CD14-positive monocyte (primary cell): ENCODE results near the gene CARD8. TPM values are rescaled to one million over a fixed set of nuclear protein-coding genes. Genes with fewer than 3 reads are reported as not detected.

Experiments
- DNase-seq, 3 donors: peaks; one replicate each; pipeline ENCODE4 v3.0.0-alpha.2; 2011 to 2022
- H2AFZ ChIP-seq: 2 replicates; pipeline ENCODE4 v1.6.0; 2012; ENCODE audit warnings: mild to moderate bottlenecking, low read depth, low read length, inconsistent platforms; ENCODE audit not compliant: insufficient read depth, poor library complexity, severe bottlenecking
- H3K27ac ChIP-seq, 2 donors: 1 replicate in 1 of 2; 2 replicates in 1 of 2; pipeline ENCODE4 v1.5.1; 2012 to 2013; ENCODE audit warnings: low read length in 2 of 2, control low read depth in 1 of 2, inconsistent platforms in 1 of 2, low read depth in 1 of 2, mild to moderate bottlenecking in 1 of 2
- H3K27me3 ChIP-seq, 2 donors: one replicate each; pipeline versions ENCODE4 v1.6.0 to v1.6.1; 2011 to 2013; ENCODE audit warnings: low read length in 2 of 2; ENCODE audit not compliant: control insufficient read depth in 2 of 2, insufficient read depth in 2 of 2
- H3K36me3 ChIP-seq, 2 donors: replicated peaks in 1 of 2; 1 replicate in 1 of 2; 2 replicates in 1 of 2; pipeline versions ENCODE4 v1.5.1 to v1.6.1; 2012 to 2013; ENCODE audit warnings: low read length in 2 of 2, control low read depth in 1 of 2, inconsistent platforms in 1 of 2, mild to moderate bottlenecking in 1 of 2; ENCODE audit not compliant: insufficient read depth in 2 of 2, control insufficient read depth in 1 of 2
- H3K4me1 ChIP-seq, 2 donors: 1 replicate in 1 of 2; 2 replicates in 1 of 2; pipeline versions ENCODE4 v1.5.1 to v1.6.1; 2012 to 2013; ENCODE audit warnings: low read length in 2 of 2, control low read depth in 1 of 2, inconsistent platforms in 1 of 2, mild to moderate bottlenecking in 1 of 2, moderate library complexity in 1 of 2; ENCODE audit not compliant: insufficient read depth in 2 of 2, control insufficient read depth in 1 of 2
- H3K4me2 ChIP-seq: replicated peaks from 2 replicates; pipeline ENCODE3; 2012; ENCODE audit warnings: low read length, moderate library complexity, mild to moderate bottlenecking; ENCODE audit not compliant: poor library complexity, severe bottlenecking; ENCODE audit errors: extremely low read depth
- H3K4me3 ChIP-seq, 3 experiments: fragments of 200-600 bp in 1 of 3; sonication (generic) in 1 of 3; replicated peaks in 1 of 3; 1 replicate in 2 of 3; 2 replicates in 1 of 3; pipeline ENCODE4 v1.5.1; 2011 to 2013; ENCODE audit warnings: low read length in 3 of 3, mild to moderate bottlenecking in 3 of 3, control low read depth in 2 of 3, low read depth in 2 of 3, inconsistent platforms in 1 of 3, moderate library complexity in 1 of 3
- H3K79me2 ChIP-seq: 2 replicates; pipeline ENCODE4 v1.6.0; 2012; ENCODE audit warnings: mild to moderate bottlenecking, control low read depth, inconsistent platforms, low read length, moderate library complexity; ENCODE audit not compliant: insufficient read depth
- H3K9ac ChIP-seq: 2 replicates; pipeline ENCODE4 v1.6.0; 2017; ENCODE audit warnings: low read length, mild to moderate bottlenecking; ENCODE audit not compliant: insufficient read depth, poor library complexity, severe bottlenecking
- H3K9me3 ChIP-seq, 2 donors: replicated peaks in 1 of 2; 1 replicate in 1 of 2; 2 replicates in 1 of 2; pipeline versions ENCODE4 v1.5.1 to v1.6.1; 2012 to 2013; ENCODE audit warnings: low read length in 2 of 2, control low read depth in 1 of 2; ENCODE audit not compliant: control insufficient read depth in 1 of 2, insufficient read depth in 1 of 2
- H4K20me1 ChIP-seq: 2 replicates; pipeline ENCODE4 v1.6.0; 2012; ENCODE audit warnings: mild to moderate bottlenecking, low read length, control low read depth, moderate library complexity; ENCODE audit not compliant: insufficient read depth
- H3K27ac Mint-ChIP-seq, 7 donors: one replicate each; pipeline ENCODE4 v1.8.0; 2020; ENCODE audit warnings: mild to moderate bottlenecking in 7 of 7, mixed read lengths in 7 of 7, moderate library complexity in 6 of 7, inconsistent platforms in 2 of 7
- H3K27me3 Mint-ChIP-seq, 3 donors: one replicate each; pipeline ENCODE4 v1.8.0; 2021 to 2022; ENCODE audit warnings: low read depth in 3 of 3, mild to moderate bottlenecking in 3 of 3, mixed read lengths in 3 of 3, moderate library complexity in 3 of 3, inconsistent platforms in 1 of 3
- H3K36me3 Mint-ChIP-seq, 2 donors: one replicate each; pipeline ENCODE4 v1.8.0; 2020; ENCODE audit warnings: mixed read lengths in 2 of 2, inconsistent platforms in 1 of 2, mild to moderate bottlenecking in 1 of 2
- H3K4me1 Mint-ChIP-seq: one replicate; pipeline ENCODE4 v1.8.0; 2020; ENCODE audit warnings: mild to moderate bottlenecking, mixed read lengths
- H3K4me3 Mint-ChIP-seq, 2 donors: one replicate each; pipeline ENCODE4 v1.8.0; 2020; ENCODE audit warnings: mild to moderate bottlenecking in 2 of 2, mixed read lengths in 2 of 2, moderate library complexity in 1 of 2
- H3K9me3 Mint-ChIP-seq, 7 donors: one replicate each; pipeline ENCODE4 v1.8.0; 2020 to 2022; ENCODE audit warnings: mixed read lengths in 7 of 7, mild to moderate bottlenecking in 6 of 7, moderate library complexity in 6 of 7, inconsistent platforms in 2 of 7
- CTCF ChIP-seq: fragments of 200-600 bp; IDR thresholded peaks from one replicate; pipeline ENCODE4 v1.8.0; 2022; ENCODE audit warnings: antibody characterized with exemption, mild to moderate bottlenecking
- WGBS: methylation state at CpG from one replicate; pipeline ENCODE4 v1.1.5; 2013; ENCODE audit warnings: missing lambda C conversion rate; ENCODE audit not compliant: insufficient coverage; 5-methylcytosine and 5-hydroxymethylcytosine counted together
- intact Hi-C, 2 donors: fragments of 100-400 bp; cut with micrococcal nuclease; formaldehyde crosslinking; loops; one replicate each; pipeline versions ENCODE4 v1.15.0 to v1.15.1; 2023
- polyA plus RNA-seq, 3 donors: library from polyadenylated mRNA; depleted of rRNA in 1 of 3; unstranded in 2 of 3; stranded (reverse) in 1 of 3; fragments of 300-500 nt in 2 of 3; fragments of >200 nt in 1 of 3; fragmentation: Illumina TruSeq in 2 of 3; gene quantifications; 1 replicate in 2 of 3; 2 replicates in 1 of 3; pipeline ENCODE4 v1.2.3, GENCODE V29; 2012 to 2021

The CARD8 gene
- polyA plus RNA-seq, 3 donors = 76.4 to 122 (median 90.9) TPM

GRCh38 chr19:48254529-48254970, 1.2 kb downstream of the CARD8 start:
- Histone ChIP-seq H3K4me3 (peak overlapping the region in 1 of 3 experiments; percentile 93), H3K9ac (no peak overlapping the region), H2AFZ (no peak overlapping the region), H3K79me2 (peaks cover 75% of the 10 kb centered on the region), H3K27ac (peak overlapping the region; percentile 86 to 99), H3K4me1 (peaks cover 52 to 67% of the 10 kb centered on the region in 2 donors), H4K20me1 (no peaks in the 10 kb centered on the region), H3K4me2 (peak overlapping the region; percentile 69), H3K36me3 (no peaks in the 10 kb centered on the region), H3K9me3 (no peaks in the 10 kb centered on the region), H3K27me3 (no peaks in the 10 kb centered on the region)
- Mint-ChIP-seq H3K27me3 (peaks cover 0 to 3% (median 0%) of the 10 kb centered on the region in 3 donors), H3K4me1 (peaks cover 69% of the 10 kb centered on the region), H3K36me3 (peaks cover 4 to 8% of the 10 kb centered on the region in 2 donors), H3K4me3 (peak overlapping the region; percentile 59 to 69), H3K9me3 (peaks cover 0 to 8% (median 0%) of the 10 kb centered on the region in 7 donors), H3K27ac (peak overlapping the region; percentile 88 to 100 (median 99))
- WGBS = 100% methylated on average over 2 of the region's 4 CpGs
- DNase-seq = no peak
- intact Hi-C loops = no loop called here
- TF ChIP-seq CTCF = no peak

GRCh38 chr19:48253999-48254398, 1.7 kb downstream of the CARD8 start:
- Histone ChIP-seq H4K20me1 (no peaks in the 10 kb centered on the region), H3K79me2 (peaks cover 71% of the 10 kb centered on the region), H3K4me3 (no peak overlapping the region), H3K27me3 (no peaks in the 10 kb centered on the region), H3K9me3 (no peaks in the 10 kb centered on the region), H3K4me1 (peaks cover 46 to 62% of the 10 kb centered on the region in 2 donors), H3K36me3 (no peaks in the 10 kb centered on the region), H3K9ac (no peak overlapping the region), H3K4me2 (no peak overlapping the region), H3K27ac (peak overlapping the region in 1 of 2 donors; percentile 99), H2AFZ (no peak overlapping the region)
- no peak for DNase-seq
- peaks cover 4 to 8% of the 10 kb centered on the region in 2 donors for H3K36me3 Mint-ChIP-seq
- H3K27ac Mint-ChIP-seq = peak overlapping the region in 4 of 7 donors; percentile 75 to 100 (median 88)
- H3K27me3 Mint-ChIP-seq = peaks cover 0 to 3% (median 0%) of the 10 kb centered on the region in 3 donors
- intact Hi-C loops = no loop called here
- H3K4me1 Mint-ChIP-seq = peaks cover 67% of the 10 kb centered on the region
- peaks cover 0 to 8% (median 0%) of the 10 kb centered on the region in 7 donors for H3K9me3 Mint-ChIP-seq
- no peak overlapping the region for H3K4me3 Mint-ChIP-seq
- no peak for TF ChIP-seq CTCF
